HepG2 (cell line): ENCODE measurements around the gene TXNDC12. TPM values are rescaled to one million over a fixed set of nuclear protein-coding genes. Genes with fewer than 3 reads are reported as not detected.

ENCODE experiments used
- BORCS8-MEF2B ChIP-seq: sonication (generic); formaldehyde crosslinking; IDR thresholded peaks from 2 replicates; pipeline ENCODE4 v1.8.0; 2022; ENCODE audit warnings: mild to moderate bottlenecking, missing genetic modification reagents
- CBFB ChIP-seq: sonication (generic); formaldehyde crosslinking; IDR thresholded peaks from 2 replicates; pipeline ENCODE4 v1.4.0; 2020; ENCODE audit warnings: missing genetic modification reagents
- CCAR2 ChIP-seq: fragments of 200-400 bp; formaldehyde crosslinking; optimal IDR thresholded peaks from 2 replicates; pipeline ENCODE3; 2018; ENCODE audit warnings: low read depth, mild to moderate bottlenecking, low read length, moderate library complexity
- DNMT1 ChIP-seq: sonication (generic); formaldehyde crosslinking; IDR thresholded peaks from 2 replicates; pipeline ENCODE4 v1.5.1; 2020; ENCODE audit warnings: mild to moderate bottlenecking, missing genetic modification reagents
- ELF1 ChIP-seq: sonication (generic); formaldehyde crosslinking; IDR thresholded peaks from 2 replicates; pipeline ENCODE4 v1.4.0; 2020; ENCODE audit warnings: missing genetic modification reagents
- FOXP1 ChIP-seq, 2 experiments: fragments of 450-650 bp in 1 of 2; IDR thresholded peaks; 2 replicates each; pipeline ENCODE4 v1.6.1; 2017 to 2018; ENCODE audit warnings: antibody characterized with exemption in 1 of 2
- GABPB1 ChIP-seq: IDR thresholded peaks from 2 replicates; pipeline ENCODE4 v1.6.1; 2016; ENCODE audit warnings: mild to moderate bottlenecking, missing genetic modification reagents, moderate library complexity, missing compliant biosample characterization
- PTBP1 ChIP-seq: fragments of 200-400 bp; formaldehyde crosslinking; IDR thresholded peaks from 2 replicates; pipeline ENCODE4 v1.6.1; 2018; ENCODE audit warnings: low read length, low read depth; ENCODE audit not compliant: poor library complexity, severe bottlenecking
- SIN3A ChIP-seq: IDR thresholded peaks from 2 replicates; pipeline ENCODE4 v1.6.1; 2011; ENCODE audit warnings: low read depth, mild to moderate bottlenecking, control low read depth, low read length, borderline replicate concordance
- TCF7 ChIP-seq: sonication (generic); IDR thresholded peaks from 2 replicates; pipeline ENCODE4 v1.6.1; 2016; ENCODE audit warnings: antibody characterized with exemption, low read depth
- ZBTB7B ChIP-seq: sonication (generic); formaldehyde crosslinking; IDR thresholded peaks from 2 replicates; pipeline ENCODE4 v1.4.0; 2020; ENCODE audit warnings: missing genetic modification reagents
- ZFX ChIP-seq: sonication (generic); formaldehyde crosslinking; IDR thresholded peaks from 2 replicates; pipeline ENCODE4 v1.4.0; 2020; ENCODE audit warnings: mild to moderate bottlenecking, low read depth, missing genetic modification reagents, moderate library complexity
- ZNF160 ChIP-seq: sonication (generic); formaldehyde crosslinking; IDR thresholded peaks from 2 replicates; pipeline ENCODE4 v1.8.0; 2022; ENCODE audit warnings: mild to moderate bottlenecking, inconsistent platforms, missing genetic modification reagents
- ZNF614 ChIP-seq: IDR thresholded peaks from 2 replicates; pipeline ENCODE4 v1.6.1; 2018; ENCODE audit warnings: missing biosample characterization, missing genetic modification reagents, inconsistent platforms, borderline replicate concordance
- ZNF615 ChIP-seq: sonication (generic); formaldehyde crosslinking; IDR thresholded peaks from 2 replicates; pipeline ENCODE4 v1.5.0; 2020; ENCODE audit warnings: mild to moderate bottlenecking, missing genetic modification reagents, borderline replicate concordance
- ZNF660 ChIP-seq: sonication (generic); formaldehyde crosslinking; IDR thresholded peaks from 2 replicates; pipeline ENCODE4 v1.5.1; 2020; ENCODE audit warnings: mild to moderate bottlenecking, low read depth, missing genetic modification reagents, borderline replicate concordance
- ZNF788 ChIP-seq: sonication (generic); formaldehyde crosslinking; IDR thresholded peaks from 2 replicates; pipeline ENCODE4 v1.5.0; 2020; ENCODE audit warnings: mild to moderate bottlenecking, missing genetic modification reagents, borderline replicate concordance
- polyA plus RNA-seq, 8 experiments: library from polyadenylated mRNA; depleted of rRNA in 3 of 8; stranded (reverse) in 7 of 8; unstranded in 1 of 8; fragments of >200 nt; fragmentation: Illumina TruSeq in 4 of 8; extraction: Trizol in 4 of 8; gene quantifications; 2 replicates each; pipeline versions ENCODE4 v1.2.1 to v1.2.3, GENCODE V29; 2011 to 2016; ENCODE audit warnings: low read depth in 4 of 8, missing spikeins in 1 of 8, mixed read lengths in 1 of 8; ENCODE audit not compliant: insufficient read depth in 1 of 8
- total RNA-seq, 5 experiments: library from RNA; depleted of rRNA; stranded (reverse); fragments of >200 nt; fragmentation: Illumina TruSeq; extraction: Trizol; gene quantifications; 2 replicates each; pipeline ENCODE4 v1.2.3, GENCODE V29; 2016; ENCODE audit warnings: low read depth in 1 of 5
- TF ChIP-seq, protein P1 (sequence below): sonication (generic); formaldehyde crosslinking; IDR thresholded peaks from 2 replicates; pipeline ENCODE4 v1.5.1; 2020; ENCODE audit warnings: mild to moderate bottlenecking, moderate library complexity, missing genetic modification reagents
- TF ChIP-seq, protein P2 (sequence below): sonication (generic); formaldehyde crosslinking; IDR thresholded peaks from 2 replicates; pipeline ENCODE4 v1.9.0; 2021; ENCODE audit warnings: missing genetic modification reagents, mild to moderate bottlenecking, borderline replicate concordance
- TF ChIP-seq, protein P3 (sequence below): sonication (generic); formaldehyde crosslinking; IDR thresholded peaks from 2 replicates; pipeline ENCODE4 v1.5.0; 2020; ENCODE audit warnings: mild to moderate bottlenecking, missing genetic modification reagents
- TF ChIP-seq, protein P4 (sequence below): sonication (generic); formaldehyde crosslinking; IDR thresholded peaks from 2 replicates; pipeline ENCODE4; 2020; ENCODE audit warnings: missing genetic modification reagents, mild to moderate bottlenecking, borderline replicate concordance

TXNDC12 gene
- total and polyA plus RNA-seq, 2 of the 13 experiments (the other 11 are each of a cell fraction or from before 2014, with no cell fraction given), result 65.6 to 67.2 TPM

DNA sequence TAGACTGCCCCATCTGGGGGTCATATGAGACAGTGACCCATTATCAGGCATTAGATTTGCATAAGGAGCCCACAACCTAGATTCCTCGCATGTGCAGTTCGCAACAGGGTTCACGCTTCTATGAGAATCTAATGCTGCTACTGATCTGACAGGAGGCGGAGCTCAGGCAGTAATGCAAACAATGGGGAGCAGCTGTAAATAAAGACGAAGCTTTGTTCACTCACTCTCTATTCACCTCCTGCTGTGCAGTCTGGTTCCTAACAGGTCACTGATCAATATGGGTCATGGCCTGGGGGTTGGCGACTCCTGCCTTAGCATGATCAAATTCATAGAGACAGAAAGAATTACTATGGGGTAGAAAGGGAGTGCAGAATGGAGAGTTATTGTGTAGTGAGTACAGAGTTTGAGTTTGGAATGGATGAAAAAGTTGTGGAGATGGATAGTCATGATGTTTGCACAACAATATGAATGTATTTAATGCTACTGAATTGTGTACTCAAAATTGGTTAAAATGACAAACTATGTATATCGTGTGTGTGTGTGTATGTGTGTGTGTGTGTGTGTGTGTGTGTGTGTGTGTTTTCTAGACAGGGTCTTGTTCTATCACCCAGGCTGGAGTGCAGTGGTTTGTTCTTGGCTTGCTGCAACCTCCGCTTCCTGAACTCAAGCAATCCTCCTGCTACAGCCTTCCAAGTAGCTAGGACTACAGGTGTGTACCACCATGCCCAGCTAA lies 43.3 kb upstream of the TXNDC12 start (continued):
- TF ChIP-seq ZNF615 (CRISPR knock-in tag) (no peak), ZNF614 (CRISPR knock-in tag) (peak; percentile 63; the same call in 1 of the 2 replicates), CBFB (CRISPR knock-in tag) (no peak), FOXP1 (IDR thresholded peaks at IDR 0.05) (0 out of 2 replicates have a peak, but pooled peaks have one; percentile 9), FOXP1 (CRISPR knock-in tag; IDR thresholded peaks at IDR 0.05) (peak; percentile 90), ZFX (no peak), ZNF660 (CRISPR knock-in tag) (no peak), BORCS8-MEF2B (CRISPR knock-in tag) (0 out of 2 replicates have a peak, but pooled peaks have one; percentile 48), ELF1 (no peak; the same call in 1 of the 2 replicates), TCF7 (peak; percentile 90), ZNF160 (CRISPR knock-in tag) (no peak), GABPB1 (CRISPR knock-in tag) (0 out of 2 replicates have a peak, but pooled peaks have one; percentile 18), SIN3A (no peak), DNMT1 (CRISPR knock-in tag) (no peak), ZBTB7B (0 out of 2 replicates have a peak, but pooled peaks have one; percentile 64), PTBP1 (no peak), ZNF788 (CRISPR knock-in tag) (no peak; the same call in 1 of the 2 replicates), CCAR2 (no peak)
- TF ChIP-seq, protein P1, sequence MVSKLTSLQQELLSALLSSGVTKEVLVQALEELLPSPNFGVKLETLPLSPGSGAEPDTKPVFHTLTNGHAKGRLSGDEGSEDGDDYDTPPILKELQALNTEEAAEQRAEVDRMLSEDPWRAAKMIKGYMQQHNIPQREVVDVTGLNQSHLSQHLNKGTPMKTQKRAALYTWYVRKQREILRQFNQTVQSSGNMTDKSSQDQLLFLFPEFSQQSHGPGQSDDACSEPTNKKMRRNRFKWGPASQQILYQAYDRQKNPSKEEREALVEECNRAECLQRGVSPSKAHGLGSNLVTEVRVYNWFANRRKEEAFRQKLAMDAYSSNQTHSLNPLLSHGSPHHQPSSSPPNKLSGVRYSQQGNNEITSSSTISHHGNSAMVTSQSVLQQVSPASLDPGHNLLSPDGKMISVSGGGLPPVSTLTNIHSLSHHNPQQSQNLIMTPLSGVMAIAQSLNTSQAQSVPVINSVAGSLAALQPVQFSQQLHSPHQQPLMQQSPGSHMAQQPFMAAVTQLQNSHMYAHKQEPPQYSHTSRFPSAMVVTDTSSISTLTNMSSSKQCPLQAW (CRISPR knock-in tag), result 0 out of 2 replicates have a peak, but pooled peaks have one; percentile 27
- TF ChIP-seq, protein P2, sequence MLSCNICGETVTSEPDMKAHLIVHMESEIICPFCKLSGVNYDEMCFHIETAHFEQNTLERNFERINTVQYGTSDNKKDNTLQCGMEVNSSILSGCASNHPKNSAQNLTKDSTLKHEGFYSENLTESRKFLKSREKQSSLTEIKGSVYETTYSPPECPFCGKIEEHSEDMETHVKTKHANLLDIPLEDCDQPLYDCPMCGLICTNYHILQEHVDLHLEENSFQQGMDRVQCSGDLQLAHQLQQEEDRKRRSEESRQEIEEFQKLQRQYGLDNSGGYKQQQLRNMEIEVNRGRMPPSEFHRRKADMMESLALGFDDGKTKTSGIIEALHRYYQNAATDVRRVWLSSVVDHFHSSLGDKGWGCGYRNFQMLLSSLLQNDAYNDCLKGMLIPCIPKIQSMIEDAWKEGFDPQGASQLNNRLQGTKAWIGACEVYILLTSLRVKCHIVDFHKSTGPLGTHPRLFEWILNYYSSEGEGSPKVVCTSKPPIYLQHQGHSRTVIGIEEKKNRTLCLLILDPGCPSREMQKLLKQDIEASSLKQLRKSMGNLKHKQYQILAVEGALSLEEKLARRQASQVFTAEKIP (CRISPR knock-in tag), result no peak
- TF ChIP-seq, protein P3, sequence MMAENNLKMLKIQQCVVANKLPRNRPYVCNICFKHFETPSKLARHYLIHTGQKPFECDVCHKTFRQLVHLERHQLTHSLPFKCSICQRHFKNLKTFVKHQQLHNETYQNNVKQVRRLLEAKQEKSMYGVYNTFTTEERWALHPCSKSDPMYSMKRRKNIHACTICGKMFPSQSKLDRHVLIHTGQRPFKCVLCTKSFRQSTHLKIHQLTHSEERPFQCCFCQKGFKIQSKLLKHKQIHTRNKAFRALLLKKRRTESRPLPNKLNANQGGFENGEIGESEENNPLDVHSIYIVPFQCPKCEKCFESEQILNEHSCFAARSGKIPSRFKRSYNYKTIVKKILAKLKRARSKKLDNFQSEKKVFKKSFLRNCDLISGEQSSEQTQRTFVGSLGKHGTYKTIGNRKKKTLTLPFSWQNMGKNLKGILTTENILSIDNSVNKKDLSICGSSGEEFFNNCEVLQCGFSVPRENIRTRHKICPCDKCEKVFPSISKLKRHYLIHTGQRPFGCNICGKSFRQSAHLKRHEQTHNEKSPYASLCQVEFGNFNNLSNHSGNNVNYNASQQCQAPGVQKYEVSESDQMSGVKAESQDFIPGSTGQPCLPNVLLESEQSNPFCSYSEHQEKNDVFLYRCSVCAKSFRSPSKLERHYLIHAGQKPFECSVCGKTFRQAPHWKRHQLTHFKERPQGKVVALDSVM (CRISPR knock-in tag), result no peak
- TF ChIP-seq, protein P4, sequence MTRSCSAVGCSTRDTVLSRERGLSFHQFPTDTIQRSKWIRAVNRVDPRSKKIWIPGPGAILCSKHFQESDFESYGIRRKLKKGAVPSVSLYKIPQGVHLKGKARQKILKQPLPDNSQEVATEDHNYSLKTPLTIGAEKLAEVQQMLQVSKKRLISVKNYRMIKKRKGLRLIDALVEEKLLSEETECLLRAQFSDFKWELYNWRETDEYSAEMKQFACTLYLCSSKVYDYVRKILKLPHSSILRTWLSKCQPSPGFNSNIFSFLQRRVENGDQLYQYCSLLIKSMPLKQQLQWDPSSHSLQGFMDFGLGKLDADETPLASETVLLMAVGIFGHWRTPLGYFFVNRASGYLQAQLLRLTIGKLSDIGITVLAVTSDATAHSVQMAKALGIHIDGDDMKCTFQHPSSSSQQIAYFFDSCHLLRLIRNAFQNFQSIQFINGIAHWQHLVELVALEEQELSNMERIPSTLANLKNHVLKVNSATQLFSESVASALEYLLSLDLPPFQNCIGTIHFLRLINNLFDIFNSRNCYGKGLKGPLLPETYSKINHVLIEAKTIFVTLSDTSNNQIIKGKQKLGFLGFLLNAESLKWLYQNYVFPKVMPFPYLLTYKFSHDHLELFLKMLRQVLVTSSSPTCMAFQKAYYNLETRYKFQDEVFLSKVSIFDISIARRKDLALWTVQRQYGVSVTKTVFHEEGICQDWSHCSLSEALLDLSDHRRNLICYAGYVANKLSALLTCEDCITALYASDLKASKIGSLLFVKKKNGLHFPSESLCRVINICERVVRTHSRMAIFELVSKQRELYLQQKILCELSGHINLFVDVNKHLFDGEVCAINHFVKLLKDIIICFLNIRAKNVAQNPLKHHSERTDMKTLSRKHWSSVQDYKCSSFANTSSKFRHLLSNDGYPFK (CRISPR knock-in tag), result no peak
